Neutrophil (primary cell): Measurements from ENCODE around the gene FRYL.

Experiments used
- H3K27ac ChIP-seq: fragments of 200-600 bp; sonication (generic); 2 replicates; pipeline ENCODE4 v1.5.1; 2016; ENCODE audit warnings: mild to moderate bottlenecking, moderate library complexity
- H3K27me3 ChIP-seq: fragments of 200-600 bp; sonication (generic); 2 replicates; pipeline ENCODE4 v1.6.0; 2016; ENCODE audit warnings: mild to moderate bottlenecking
- H3K36me3 ChIP-seq: fragments of 200-600 bp; sonication (generic); 2 replicates; pipeline ENCODE4 v1.5.1; 2017
- H3K4me1 ChIP-seq, 2 experiments: fragments of 200-600 bp in 1 of 2; sonication (generic) in 1 of 2; 1 replicate in 1 of 2; 2 replicates in 1 of 2; pipeline versions ENCODE4 v1.5.1 to v1.6.1; 2013 to 2016; ENCODE audit warnings: low read depth in 1 of 2, low read length in 1 of 2, mild to moderate bottlenecking in 1 of 2, moderate library complexity in 1 of 2; ENCODE audit not compliant: control insufficient read depth in 1 of 2, insufficient read depth in 1 of 2
- H3K4me3 ChIP-seq, 2 experiments: fragments of 200-600 bp in 1 of 2; sonication (generic) in 1 of 2; 1 replicate in 1 of 2; 2 replicates in 1 of 2; pipeline ENCODE4 v1.5.1; 2013 to 2016; ENCODE audit warnings: low read depth in 1 of 2, low read length in 1 of 2, mild to moderate bottlenecking in 1 of 2, moderate library complexity in 1 of 2
- H3K9me3 ChIP-seq: fragments of 200-600 bp; sonication (generic); 2 replicates; pipeline ENCODE4 v1.5.1; 2016
- CTCF ChIP-seq: fragments of 200-600 bp; sonication (generic); IDR thresholded peaks from 2 replicates; pipeline ENCODE4 v1.5.1; 2016; ENCODE audit warnings: antibody characterized with exemption

Gene FRYL

GRCh38 chr4:48553720-48554119, 226.4 kb downstream of the FRYL start:
- Histone ChIP-seq H3K36me3 (peaks cover 95% of the 10 kb centered on the region), H3K27ac (no peak overlapping the region)
- TF ChIP-seq CTCF = no peak

GRCh38 chr4:48546336-48546735, 233.7 kb downstream of the FRYL start:
- Histone ChIP-seq H3K9me3 (no peaks in the 10 kb centered on the region), H3K27me3 (no peaks in the 10 kb centered on the region), H3K4me3 (no peak overlapping the region), H3K36me3 (peaks cover 94% of the 10 kb centered on the region), H3K4me1 (no peaks in the 10 kb centered on the region), H3K27ac (no peak overlapping the region)
- TF ChIP-seq CTCF = no peak

More at GRCh38 chr4:48553720-48554119, 226.4 kb downstream of the FRYL start:
- Histone ChIP-seq H3K4me3 (no peak overlapping the region), H3K4me1 (no peaks in the 10 kb centered on the region), H3K9me3 (no peaks in the 10 kb centered on the region), H3K27me3 (no peaks in the 10 kb centered on the region)

DNA sequence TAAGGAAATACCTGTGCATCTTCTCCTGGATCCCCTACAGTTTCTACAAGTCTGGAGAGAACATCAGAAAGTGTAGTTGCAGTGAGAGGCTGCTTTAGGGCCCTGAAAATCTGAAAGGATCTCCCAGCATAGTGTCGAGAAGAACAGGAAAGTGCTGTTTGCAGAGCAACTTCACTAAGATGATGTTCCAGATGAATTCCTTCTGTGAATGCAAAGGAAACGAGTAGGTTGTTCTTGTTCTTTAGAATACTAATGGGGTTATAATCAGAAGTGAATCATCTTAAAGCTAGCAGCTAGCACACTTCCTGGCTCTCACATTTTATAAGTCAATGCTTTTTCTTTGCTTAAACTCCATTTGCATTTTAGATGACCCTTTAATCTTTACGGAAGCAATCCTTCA, 236.3 kb downstream of the FRYL start:
- peaks cover 90% of the 10 kb centered on the region for H3K36me3 ChIP-seq
- no peak overlapping the region for H3K4me3 ChIP-seq
- H3K9me3 ChIP-seq = no peaks in the 10 kb centered on the region
- H3K27ac ChIP-seq = no peak overlapping the region
- no peak for TF ChIP-seq CTCF
- H3K27me3 ChIP-seq = no peaks in the 10 kb centered on the region
- no peaks in the 10 kb centered on the region for H3K4me1 ChIP-seq

- TF ChIP-seq CTCF = no peak
- no peak overlapping the region for H3K27ac ChIP-seq
- no peaks in the 10 kb centered on the region for H3K27me3 ChIP-seq
- H3K9me3 ChIP-seq = no peaks in the 10 kb centered on the region
- peaks cover 84% of the 10 kb centered on the region for H3K36me3 ChIP-seq
- H3K4me3 ChIP-seq = no peak overlapping the region
- H3K4me1 ChIP-seq = no peaks in the 10 kb centered on the region
Measured at GRCh38 chr4:48542888-48543287, 237.2 kb downstream of the FRYL start.

DNA sequence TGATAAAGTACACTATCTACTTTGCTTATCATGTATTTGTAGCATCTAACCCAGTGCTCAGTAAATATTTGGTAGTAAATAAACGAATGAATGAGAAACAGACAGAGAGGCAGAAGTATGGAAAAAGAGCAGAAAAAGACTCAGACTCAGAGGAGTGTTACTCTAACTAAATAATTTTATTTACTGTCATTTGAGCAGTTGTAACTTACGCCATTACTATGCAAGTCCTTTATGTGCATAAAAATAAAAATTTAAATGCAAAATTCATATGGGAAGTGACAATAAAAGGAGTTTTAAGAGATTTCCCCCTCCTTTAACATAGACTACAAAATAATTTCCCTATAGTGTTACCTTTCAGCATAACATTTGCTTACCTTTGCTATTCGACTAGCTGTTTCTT, 240.5 kb downstream of the FRYL start:
- H3K36me3 ChIP-seq = peaks cover 86% of the 10 kb centered on the region
- no peak overlapping the region for H3K4me3 ChIP-seq
- no peak for TF ChIP-seq CTCF
- H3K27me3 ChIP-seq = no peaks in the 10 kb centered on the region
- H3K27ac ChIP-seq = no peak overlapping the region
- H3K4me1 ChIP-seq = no peaks in the 10 kb centered on the region
- no peaks in the 10 kb centered on the region for H3K9me3 ChIP-seq

DNA sequence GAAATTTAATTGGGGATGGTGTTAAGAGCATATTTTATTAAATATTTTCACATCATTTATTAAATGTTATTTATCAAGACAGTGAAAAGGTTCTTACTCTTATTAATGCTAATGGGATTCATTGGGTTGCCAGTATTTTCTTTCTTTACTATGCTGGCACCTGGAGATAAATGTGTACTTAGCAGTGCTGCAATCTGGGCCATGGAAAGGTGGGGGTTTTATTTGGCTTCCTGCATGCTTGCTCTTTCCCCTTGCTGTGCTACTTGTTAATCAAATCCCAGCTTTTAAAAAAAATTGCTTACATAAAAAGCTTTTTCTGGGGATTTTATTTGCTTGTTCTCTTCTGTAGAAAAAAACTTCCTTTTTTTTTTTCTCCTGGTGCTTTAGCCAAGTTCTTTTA, 241.7 kb downstream of the FRYL start:
- H3K9me3 ChIP-seq = no peaks in the 10 kb centered on the region
- H3K4me3 ChIP-seq = no peak overlapping the region
- H3K36me3 ChIP-seq = peaks cover 86% of the 10 kb centered on the region
- no peaks in the 10 kb centered on the region for H3K4me1 ChIP-seq
- no peak overlapping the region for H3K27ac ChIP-seq
- no peaks in the 10 kb centered on the region for H3K27me3 ChIP-seq
- no peak for TF ChIP-seq CTCF
